ENCODE data around the gene NFE2L2. TPM values are rescaled to one million over a fixed set of nuclear protein-coding genes. Genes with fewer than 3 reads are reported as not detected.

The NFE2L2 gene
- polyA plus RNA-seq, 1 donor (not counting 4 experiments of a cell fraction or from before 2014, with no cell fraction given) = 177 TPM

DNA sequence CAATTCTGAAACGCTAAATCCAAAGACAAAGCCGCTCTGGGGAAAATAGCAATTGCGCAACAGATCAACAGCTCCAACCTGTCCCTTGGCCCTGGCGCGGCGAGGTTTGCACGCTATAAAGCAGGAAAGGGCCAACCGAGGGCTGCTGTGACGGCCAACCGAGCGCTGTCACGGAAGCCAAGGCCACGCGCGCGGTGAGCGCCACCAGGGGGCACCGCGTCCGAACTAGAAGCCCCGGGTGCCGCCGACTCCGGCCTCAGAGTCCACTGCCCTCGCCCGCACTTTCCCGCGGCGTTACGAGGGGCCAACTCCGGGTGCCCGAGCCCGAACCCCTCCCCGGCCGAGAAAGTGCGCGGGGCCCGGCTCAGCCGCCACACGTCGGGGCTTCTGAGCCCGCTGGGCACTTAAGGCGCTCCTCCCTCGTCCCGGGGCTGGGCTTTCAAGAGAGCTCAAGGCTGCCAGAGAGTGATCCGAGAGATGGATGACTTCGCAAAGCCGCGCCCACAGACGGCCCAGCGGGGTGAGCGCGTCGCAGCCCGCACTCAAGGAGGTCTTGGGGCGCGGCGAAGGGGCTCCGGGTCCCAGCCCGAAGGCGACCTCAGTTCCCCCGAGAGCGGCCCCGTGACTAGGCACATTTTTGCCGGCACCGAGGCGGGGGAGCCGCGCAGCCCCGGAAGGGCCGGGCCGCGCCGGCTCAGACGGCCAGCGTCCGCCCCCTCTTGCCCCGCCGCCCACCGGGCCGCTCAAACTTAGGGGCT is 897 bp downstream of the NFE2L2 start:
- H3K4me3 ChIP-seq (ENCODE audit: control insufficient read depth in 2 of 3, extremely low read depth in 1 of 3, insufficient read depth in 2 of 3, low read depth in 1 of 3, low read length in 3 of 3) = peak overlapping the region; percentile 88 to 99 (median 92)
- H4K20me1 ChIP-seq (ENCODE audit: control insufficient read depth, extremely low read depth, insufficient read depth, low read length) = peaks cover 16% of the 10 kb centered on the region
- H3K27me3 ChIP-seq (ENCODE audit: control insufficient read depth, extremely low read depth, insufficient read depth, low read length) = no peaks in the 10 kb centered on the region
- peaks cover 56% of the 10 kb centered on the region for H3K79me2 ChIP-seq (ENCODE audit: control insufficient read depth, insufficient read depth, low read length)
- peaks cover 2% of the 10 kb centered on the region for H3K9me3 ChIP-seq (ENCODE audit: control insufficient read depth, low read depth, low read length)
- H3K36me3 ChIP-seq (ENCODE audit: control insufficient read depth in 2 of 2, extremely low read depth in 1 of 2, insufficient read depth in 2 of 2, low read length in 2 of 2) = peaks cover 2 to 19% of the 10 kb centered on the region in 2 experiments
- no peak for TF ChIP-seq EZH2 (IDR thresholded peaks at IDR 0.05; ENCODE audit: low read length)
- TF ChIP-seq, protein P1, sequence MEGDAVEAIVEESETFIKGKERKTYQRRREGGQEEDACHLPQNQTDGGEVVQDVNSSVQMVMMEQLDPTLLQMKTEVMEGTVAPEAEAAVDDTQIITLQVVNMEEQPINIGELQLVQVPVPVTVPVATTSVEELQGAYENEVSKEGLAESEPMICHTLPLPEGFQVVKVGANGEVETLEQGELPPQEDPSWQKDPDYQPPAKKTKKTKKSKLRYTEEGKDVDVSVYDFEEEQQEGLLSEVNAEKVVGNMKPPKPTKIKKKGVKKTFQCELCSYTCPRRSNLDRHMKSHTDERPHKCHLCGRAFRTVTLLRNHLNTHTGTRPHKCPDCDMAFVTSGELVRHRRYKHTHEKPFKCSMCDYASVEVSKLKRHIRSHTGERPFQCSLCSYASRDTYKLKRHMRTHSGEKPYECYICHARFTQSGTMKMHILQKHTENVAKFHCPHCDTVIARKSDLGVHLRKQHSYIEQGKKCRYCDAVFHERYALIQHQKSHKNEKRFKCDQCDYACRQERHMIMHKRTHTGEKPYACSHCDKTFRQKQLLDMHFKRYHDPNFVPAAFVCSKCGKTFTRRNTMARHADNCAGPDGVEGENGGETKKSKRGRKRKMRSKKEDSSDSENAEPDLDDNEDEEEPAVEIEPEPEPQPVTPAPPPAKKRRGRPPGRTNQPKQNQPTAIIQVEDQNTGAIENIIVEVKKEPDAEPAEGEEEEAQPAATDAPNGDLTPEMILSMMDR (optimal IDR thresholded peaks at IDR 0.05 in 1 of 3, IDR thresholded peaks at IDR 0.05 in 1 of 3, conservative IDR thresholded peaks at IDR 0.05 in 1 of 3; ENCODE audit: extremely low read depth in 1 of 3, insufficient read depth in 2 of 3, low read length in 3 of 3) = peak; percentile 68 to 94 (median 92)
- H3K4me1 ChIP-seq (ENCODE audit: control insufficient read depth, extremely low read depth, insufficient read depth, low read length) = peaks cover 43% of the 10 kb centered on the region
- dilution Hi-C loops (cut with MboI; ENCODE audit: extremely low pct_ligation_motif_present, low sequenced_read_pairs) = no loop called here
- H3K9ac ChIP-seq (ENCODE audit: control insufficient read depth, extremely low read depth, insufficient read depth, low read length) = peak overlapping the region; percentile 97
- H3K27ac ChIP-seq (ENCODE audit: control insufficient read depth, insufficient read depth, low read length) = peak overlapping the region; percentile 99
- DNase-seq (ENCODE audit: low read depth, low spot score) = no peak
- peak overlapping the region; percentile 97 for H3K4me2 ChIP-seq (ENCODE audit: control insufficient read depth, extremely low read depth, insufficient read depth, low read depth, low read length)
- FAIRE-seq = peak; percentile 46
- H3K9me1 ChIP-seq (ENCODE audit: control insufficient read depth, extremely low read depth, insufficient read depth, low read length) = peaks cover 2% of the 10 kb centered on the region
- no peak overlapping the region for H2AFZ ChIP-seq (ENCODE audit: control insufficient read depth, low read length)

DNA sequence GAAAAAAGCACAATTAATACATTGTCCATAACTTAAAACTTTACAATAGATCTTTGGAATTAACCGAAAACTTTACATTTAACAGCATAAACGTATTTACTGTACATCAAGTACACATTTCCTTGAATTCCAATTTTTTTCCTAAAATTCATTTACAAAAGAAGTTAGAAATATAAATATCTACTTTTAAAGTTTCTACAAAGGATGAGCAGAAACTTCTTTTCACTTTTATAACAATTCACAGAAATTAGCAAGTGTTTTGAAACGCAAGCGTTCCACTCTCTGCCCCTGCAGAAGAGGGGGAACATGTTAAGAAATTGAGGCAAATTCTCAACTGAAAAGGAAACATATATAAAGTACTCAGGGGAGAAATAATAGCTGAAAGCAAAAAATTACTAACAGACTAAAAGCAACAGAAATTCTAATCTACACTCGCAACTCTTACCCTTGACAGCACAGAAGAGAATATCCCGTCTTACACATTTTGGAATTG is 1.5 kb downstream of the NFE2L2 start:
- Histone ChIP-seq H3K9me1 (ENCODE audit: control insufficient read depth, extremely low read depth, insufficient read depth, low read length) (peaks cover 2% of the 10 kb centered on the region), H3K4me1 (ENCODE audit: control insufficient read depth, extremely low read depth, insufficient read depth, low read length) (peaks cover 39% of the 10 kb centered on the region), H3K9me3 (ENCODE audit: control insufficient read depth, low read depth, low read length) (peaks cover 2% of the 10 kb centered on the region), H3K27ac (ENCODE audit: control insufficient read depth, insufficient read depth, low read length) (peak overlapping the region; percentile 99), H3K9ac (ENCODE audit: control insufficient read depth, extremely low read depth, insufficient read depth, low read length) (peak overlapping the region; percentile 97), H3K36me3 (ENCODE audit: control insufficient read depth in 2 of 2, extremely low read depth in 1 of 2, insufficient read depth in 2 of 2, low read length in 2 of 2) (peaks cover 2 to 22% of the 10 kb centered on the region in 2 experiments), H2AFZ (ENCODE audit: control insufficient read depth, low read length) (no peak overlapping the region), H4K20me1 (ENCODE audit: control insufficient read depth, extremely low read depth, insufficient read depth, low read length) (peaks cover 20% of the 10 kb centered on the region), H3K79me2 (ENCODE audit: control insufficient read depth, insufficient read depth, low read length) (peaks cover 63% of the 10 kb centered on the region), H3K27me3 (ENCODE audit: control insufficient read depth, extremely low read depth, insufficient read depth, low read length) (no peaks in the 10 kb centered on the region), H3K4me3 (ENCODE audit: control insufficient read depth in 2 of 3, extremely low read depth in 1 of 3, insufficient read depth in 2 of 3, low read depth in 1 of 3, low read length in 3 of 3) (peak overlapping the region; percentile 88 to 99 (median 92)), H3K4me2 (ENCODE audit: control insufficient read depth, extremely low read depth, insufficient read depth, low read depth, low read length) (peak overlapping the region; percentile 97)
- dilution Hi-C loops (cut with MboI; ENCODE audit: extremely low pct_ligation_motif_present, low sequenced_read_pairs) = no loop called here
- no peak for FAIRE-seq
- TF ChIP-seq, protein P1 (optimal IDR thresholded peaks at IDR 0.05 in 1 of 3, IDR thresholded peaks at IDR 0.05 in 1 of 3, conservative IDR thresholded peaks at IDR 0.05 in 1 of 3; ENCODE audit: extremely low read depth in 1 of 3, insufficient read depth in 2 of 3, low read length in 3 of 3) = no peak
- TF ChIP-seq EZH2 (IDR thresholded peaks at IDR 0.05; ENCODE audit: low read length) = no peak
- DNase-seq (ENCODE audit: low read depth, low spot score) = no peak
